Lung (tissue), 12 donors: ENCODE data around the gene PRDM15. TPM values are rescaled to one million over a fixed set of nuclear protein-coding genes. Genes with fewer than 3 reads are reported as not detected.

Experiments used
- ATAC-seq: fragments of 200-7000 bp; cut with Tn5 transposase; one replicate; pipeline ENCODE4 v1.9.1; 2020; ENCODE audit warnings: moderate number of reproducible peaks; ENCODE audit not compliant: insufficient read depth, low FRiP score
- DNase-seq, 3 donors: peaks; one replicate each; pipeline ENCODE4 v3.0.0-alpha.2; 2013 to 2017
- H3K27ac ChIP-seq, 2 donors: one replicate each; pipeline ENCODE4 v1.5.1; 2013; ENCODE audit warnings: mild to moderate bottlenecking in 2 of 2, moderate library complexity in 2 of 2, control low read depth in 1 of 2, inconsistent platforms in 1 of 2, low read depth in 1 of 2, low read length in 1 of 2
- H3K27me3 ChIP-seq, 3 donors: one replicate each; pipeline ENCODE4 v1.5.1; 2013; ENCODE audit warnings: low read length in 2 of 3; ENCODE audit not compliant: control insufficient read depth in 3 of 3, insufficient read depth in 3 of 3
- H3K36me3 ChIP-seq, 4 donors: one replicate each; pipeline ENCODE4 v1.5.1; 2013; ENCODE audit warnings: low read length in 4 of 4, mild to moderate bottlenecking in 1 of 4, moderate library complexity in 1 of 4; ENCODE audit not compliant: control insufficient read depth in 4 of 4, insufficient read depth in 4 of 4
- H3K4me1 ChIP-seq, 5 donors: one replicate each; pipeline ENCODE4 v1.5.1; 2013; ENCODE audit warnings: low read length in 5 of 5, mild to moderate bottlenecking in 2 of 5, moderate library complexity in 1 of 5; ENCODE audit not compliant: control insufficient read depth in 5 of 5, insufficient read depth in 5 of 5
- H3K4me3 ChIP-seq: one replicate; pipeline ENCODE4 v1.5.1; 2013; ENCODE audit warnings: mild to moderate bottlenecking, control low read depth, moderate library complexity
- H3K9ac ChIP-seq, 2 donors: one replicate each; pipeline ENCODE4 v1.5.1; 2013; ENCODE audit warnings: low read length in 2 of 2, control low read depth in 1 of 2; ENCODE audit not compliant: insufficient read depth in 1 of 2
- H3K9me3 ChIP-seq, 4 donors: one replicate each; pipeline ENCODE4 v1.5.1; 2013; ENCODE audit warnings: low read length in 3 of 4, mild to moderate bottlenecking in 1 of 4, moderate library complexity in 1 of 4; ENCODE audit not compliant: control insufficient read depth in 4 of 4, insufficient read depth in 3 of 4
- WGBS, 2 donors: extraction: QIAGEN DNeasy Blood & Tissue Kit; methylation state at CpG; one replicate each; pipeline ENCODE4 v1.1.7; 2013; 5-methylcytosine and 5-hydroxymethylcytosine counted together
- polyA plus RNA-seq, 2 donors: library from polyadenylated mRNA; stranded (reverse); fragments of 200-250 nt; gene quantifications; one replicate each; pipeline ENCODE4 v1.2.1, GENCODE V29; 2013
- total RNA-seq, 2 donors: library from RNA; depleted of rRNA in 1 of 2; stranded (reverse); fragments of >200 nt in 1 of 2; gene quantifications; one replicate each; pipeline ENCODE4 v1.2.1, GENCODE V29; 2014 to 2021
- TF ChIP-seq, protein P1 (sequence below): IDR thresholded peaks from 2 replicates; pipeline ENCODE4 v1.5.1; 2012; ENCODE audit warnings: mild to moderate bottlenecking; ENCODE audit errors: control extremely low read depth, extremely low read depth
- donor health status: control.
- donor health status: control.
- donor health status: Bipolar disorder and iron deficiency.
- donor health status: healthy.
- donor health status: DM: yes; HTN: yes; CAD: no.

The PRDM15 gene
- total and polyA plus RNA-seq, 4 donors = 2.4 to 7.2 (median 4.1) TPM

DNA sequence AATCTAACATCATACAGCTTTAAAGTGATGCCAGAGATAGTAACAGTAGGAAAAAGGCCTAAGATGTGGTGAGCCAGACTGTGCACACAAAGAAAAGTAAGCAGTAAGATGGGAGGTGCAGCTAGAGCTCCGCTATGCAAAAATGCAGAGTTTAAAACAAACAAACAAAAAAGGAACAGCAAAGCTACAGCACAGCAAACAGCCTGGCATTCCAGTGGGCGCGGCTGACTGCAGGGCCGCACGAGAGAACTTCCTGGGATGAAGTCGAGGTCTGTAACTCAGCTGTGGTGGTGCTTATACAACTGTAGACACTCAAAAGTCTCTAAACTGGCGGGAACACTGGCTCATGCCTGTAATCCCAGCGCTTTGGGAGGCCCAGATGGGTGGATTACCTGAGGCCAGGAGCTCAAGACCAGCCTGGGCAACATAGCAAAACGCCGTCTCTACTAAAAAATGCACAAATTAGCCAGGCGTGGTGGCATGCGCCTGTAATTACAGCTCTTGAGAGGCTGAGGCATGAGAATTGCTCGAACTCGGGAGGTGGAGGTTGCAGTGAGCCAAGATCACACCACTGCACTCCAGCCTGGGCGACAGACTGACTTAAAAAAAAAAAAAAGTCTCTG, 30.1 kb downstream of the PRDM15 start:
- H3K27me3 ChIP-seq = no peaks in the 10 kb centered on the region
- no peak for DNase-seq
- no peak overlapping the region for H3K4me3 ChIP-seq
- TF ChIP-seq, protein P1, sequence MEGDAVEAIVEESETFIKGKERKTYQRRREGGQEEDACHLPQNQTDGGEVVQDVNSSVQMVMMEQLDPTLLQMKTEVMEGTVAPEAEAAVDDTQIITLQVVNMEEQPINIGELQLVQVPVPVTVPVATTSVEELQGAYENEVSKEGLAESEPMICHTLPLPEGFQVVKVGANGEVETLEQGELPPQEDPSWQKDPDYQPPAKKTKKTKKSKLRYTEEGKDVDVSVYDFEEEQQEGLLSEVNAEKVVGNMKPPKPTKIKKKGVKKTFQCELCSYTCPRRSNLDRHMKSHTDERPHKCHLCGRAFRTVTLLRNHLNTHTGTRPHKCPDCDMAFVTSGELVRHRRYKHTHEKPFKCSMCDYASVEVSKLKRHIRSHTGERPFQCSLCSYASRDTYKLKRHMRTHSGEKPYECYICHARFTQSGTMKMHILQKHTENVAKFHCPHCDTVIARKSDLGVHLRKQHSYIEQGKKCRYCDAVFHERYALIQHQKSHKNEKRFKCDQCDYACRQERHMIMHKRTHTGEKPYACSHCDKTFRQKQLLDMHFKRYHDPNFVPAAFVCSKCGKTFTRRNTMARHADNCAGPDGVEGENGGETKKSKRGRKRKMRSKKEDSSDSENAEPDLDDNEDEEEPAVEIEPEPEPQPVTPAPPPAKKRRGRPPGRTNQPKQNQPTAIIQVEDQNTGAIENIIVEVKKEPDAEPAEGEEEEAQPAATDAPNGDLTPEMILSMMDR = no peak
- 74 to 87% methylated on average over 15 of the region's 15 CpGs for WGBS, 2 donors
- no peak overlapping the region for H3K27ac ChIP-seq
- no peaks in the 10 kb centered on the region for H3K9me3 ChIP-seq
- H3K9ac ChIP-seq = no peak overlapping the region
- peaks cover 0 to 12% (median 3%) of the 10 kb centered on the region in 4 donors for H3K36me3 ChIP-seq
- H3K4me1 ChIP-seq = peaks cover 0 to 9% (median 0%) of the 10 kb centered on the region in 5 donors
- ATAC-seq = no peak

- H3K4me1 ChIP-seq = peaks cover 0 to 9% (median 0%) of the 10 kb centered on the region in 5 donors
- H3K36me3 ChIP-seq = peaks cover 0 to 9% (median 2%) of the 10 kb centered on the region in 4 donors
- H3K9me3 ChIP-seq = no peaks in the 10 kb centered on the region
- TF ChIP-seq, protein P1 = no peak
- WGBS, 2 donors = 69 to 81% methylated on average over 8 of the region's 8 CpGs
- H3K27ac ChIP-seq = no peak overlapping the region
- no peak overlapping the region for H3K4me3 ChIP-seq
- DNase-seq = no peak
- no peak overlapping the region for H3K9ac ChIP-seq
- no peak for ATAC-seq
- no peaks in the 10 kb centered on the region for H3K27me3 ChIP-seq
Observed at GRCh38 chr21:41848533-41848932, 30.6 kb downstream of the PRDM15 start.

DNA sequence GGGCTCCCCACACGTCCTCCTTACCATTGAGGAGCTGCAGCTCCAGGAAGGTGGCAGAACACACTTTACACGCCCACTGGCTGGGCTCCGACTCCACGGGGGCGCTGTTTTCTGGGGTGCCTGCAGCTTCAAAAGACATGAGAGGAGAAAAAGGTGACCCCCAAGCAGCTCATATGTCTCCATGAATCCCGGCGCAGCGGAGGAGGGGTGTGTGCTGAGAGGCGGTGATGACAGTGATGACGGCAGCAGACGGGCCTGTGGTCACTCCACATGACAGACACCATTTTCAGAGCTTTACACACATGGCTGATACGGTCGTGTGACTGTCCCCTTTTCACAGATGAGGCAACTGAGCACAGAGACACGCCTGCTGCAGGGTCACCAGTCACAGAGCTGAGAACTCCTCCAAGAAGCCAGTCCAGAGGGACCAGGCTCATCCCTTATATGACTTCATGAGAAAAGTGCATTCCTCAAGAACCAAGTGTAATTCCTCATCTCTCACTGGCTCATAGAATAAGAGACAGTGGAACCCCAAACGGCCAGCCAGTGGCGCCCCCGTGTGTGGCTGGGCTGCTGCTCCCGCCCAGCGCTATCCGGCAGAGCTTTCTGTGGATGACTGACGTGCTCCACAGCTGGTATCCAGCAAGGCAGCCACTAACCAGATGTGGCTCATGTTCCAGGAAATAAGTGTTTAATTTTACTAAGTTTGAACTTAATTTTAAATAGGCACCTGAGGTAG, 31.9 kb downstream of the PRDM15 start:
- Histone ChIP-seq H3K27ac (no peak overlapping the region), H3K9me3 (no peaks in the 10 kb centered on the region), H3K9ac (no peak overlapping the region), H3K4me1 (peaks cover 0 to 9% (median 0%) of the 10 kb centered on the region in 5 donors), H3K36me3 (peaks cover 0 to 7% (median 2%) of the 10 kb centered on the region in 4 donors), H3K27me3 (no peaks in the 10 kb centered on the region), H3K4me3 (no peak overlapping the region)
- WGBS, 2 donors = 87 to 88% methylated on average over 21 of the region's 21 CpGs
- TF ChIP-seq, protein P1 = no peak
- DNase-seq = peak in 2 of 3 donors; percentile 37 to 57
- ATAC-seq = no peak
